Measurements from ENCODE around the gene NOC3L. TPM values are rescaled to one million over a fixed set of nuclear protein-coding genes. Genes with fewer than 3 reads are reported as not detected.

NOC3L gene
- polyA plus RNA-seq, 1 donor (not counting 4 experiments of a cell fraction or from before 2014, with no cell fraction given), result 16.3 TPM

DNA sequence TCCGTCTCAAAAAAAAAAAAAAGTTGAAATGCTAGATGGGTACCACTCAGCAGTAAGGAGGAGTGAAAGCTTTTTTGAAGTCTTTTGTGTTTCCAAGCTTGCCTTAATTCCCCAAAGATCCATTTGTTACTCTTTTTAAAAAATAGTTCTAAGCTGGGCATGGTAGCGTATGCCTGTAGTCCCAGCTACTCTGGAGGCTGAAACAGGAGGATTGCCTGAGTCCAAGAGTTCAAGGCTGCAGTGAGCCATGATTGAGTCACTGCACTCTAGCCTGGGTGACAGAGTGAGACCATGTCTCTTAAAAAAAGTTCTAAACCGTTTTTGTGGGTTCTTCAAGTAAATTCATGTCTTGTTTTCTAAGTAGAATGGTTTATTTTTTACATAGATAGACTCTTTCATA lies 44.9 kb upstream of the NOC3L start:
- Histone ChIP-seq H3K9me1 (ENCODE audit: control insufficient read depth, extremely low read depth, insufficient read depth, low read length) (no peaks in the 10 kb centered on the region), H3K27ac (ENCODE audit: control insufficient read depth, insufficient read depth, low read length) (no peak overlapping the region), H3K36me3 (ENCODE audit: control insufficient read depth in 2 of 2, extremely low read depth in 1 of 2, insufficient read depth in 2 of 2, low read length in 2 of 2) (no peaks in the 10 kb centered on the region), H3K4me3 (ENCODE audit: control insufficient read depth in 2 of 3, extremely low read depth in 1 of 3, insufficient read depth in 2 of 3, low read depth in 1 of 3, low read length in 3 of 3) (no peak overlapping the region), H3K9ac (ENCODE audit: control insufficient read depth, extremely low read depth, insufficient read depth, low read length) (no peak overlapping the region), H3K27me3 (ENCODE audit: control insufficient read depth, extremely low read depth, insufficient read depth, low read length) (no peaks in the 10 kb centered on the region), H2AFZ (ENCODE audit: control insufficient read depth, low read length) (no peak overlapping the region), H4K20me1 (ENCODE audit: control insufficient read depth, extremely low read depth, insufficient read depth, low read length) (no peaks in the 10 kb centered on the region), H3K79me2 (ENCODE audit: control insufficient read depth, insufficient read depth, low read length) (peaks cover 69% of the 10 kb centered on the region), H3K9me3 (ENCODE audit: control insufficient read depth, low read depth, low read length) (no peaks in the 10 kb centered on the region), H3K4me2 (ENCODE audit: control insufficient read depth, extremely low read depth, insufficient read depth, low read depth, low read length) (no peak overlapping the region), H3K4me1 (ENCODE audit: control insufficient read depth, extremely low read depth, insufficient read depth, low read length) (peaks cover 12% of the 10 kb centered on the region)
- no peak for TF ChIP-seq EZH2 (IDR thresholded peaks at IDR 0.05; ENCODE audit: low read length)
- TF ChIP-seq, protein P1, sequence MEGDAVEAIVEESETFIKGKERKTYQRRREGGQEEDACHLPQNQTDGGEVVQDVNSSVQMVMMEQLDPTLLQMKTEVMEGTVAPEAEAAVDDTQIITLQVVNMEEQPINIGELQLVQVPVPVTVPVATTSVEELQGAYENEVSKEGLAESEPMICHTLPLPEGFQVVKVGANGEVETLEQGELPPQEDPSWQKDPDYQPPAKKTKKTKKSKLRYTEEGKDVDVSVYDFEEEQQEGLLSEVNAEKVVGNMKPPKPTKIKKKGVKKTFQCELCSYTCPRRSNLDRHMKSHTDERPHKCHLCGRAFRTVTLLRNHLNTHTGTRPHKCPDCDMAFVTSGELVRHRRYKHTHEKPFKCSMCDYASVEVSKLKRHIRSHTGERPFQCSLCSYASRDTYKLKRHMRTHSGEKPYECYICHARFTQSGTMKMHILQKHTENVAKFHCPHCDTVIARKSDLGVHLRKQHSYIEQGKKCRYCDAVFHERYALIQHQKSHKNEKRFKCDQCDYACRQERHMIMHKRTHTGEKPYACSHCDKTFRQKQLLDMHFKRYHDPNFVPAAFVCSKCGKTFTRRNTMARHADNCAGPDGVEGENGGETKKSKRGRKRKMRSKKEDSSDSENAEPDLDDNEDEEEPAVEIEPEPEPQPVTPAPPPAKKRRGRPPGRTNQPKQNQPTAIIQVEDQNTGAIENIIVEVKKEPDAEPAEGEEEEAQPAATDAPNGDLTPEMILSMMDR (optimal IDR thresholded peaks at IDR 0.05 in 1 of 3, IDR thresholded peaks at IDR 0.05 in 1 of 3, conservative IDR thresholded peaks at IDR 0.05 in 1 of 3; ENCODE audit: extremely low read depth in 1 of 3, insufficient read depth in 2 of 3, low read length in 3 of 3), result no peak
- DNase-seq (ENCODE audit: low read depth, low spot score) (no peak), FAIRE-seq (no peak)
- dilution Hi-C loops (cut with MboI; ENCODE audit: extremely low pct_ligation_motif_present, low sequenced_read_pairs), result no loop called here

DNA sequence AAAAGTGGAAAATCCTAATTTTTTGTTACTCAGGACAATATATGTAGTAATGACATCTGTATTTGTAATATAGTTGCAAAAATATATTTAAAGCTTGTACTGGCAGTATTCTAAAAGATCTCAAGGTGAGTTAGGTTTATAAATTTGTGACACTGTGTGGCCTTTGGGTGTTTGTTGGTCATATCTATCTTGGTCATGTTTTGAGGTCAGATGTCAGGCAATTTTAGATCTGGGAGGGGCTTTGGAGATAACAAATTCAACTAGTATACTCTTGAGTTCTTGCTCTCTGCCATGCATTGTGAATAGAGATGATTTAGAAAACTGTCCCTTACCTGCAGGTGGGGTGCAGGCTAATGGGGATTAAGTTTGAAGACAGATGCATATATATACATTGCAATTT lies 42.7 kb upstream of the NOC3L start:
- H3K9me1 ChIP-seq (ENCODE audit: control insufficient read depth, extremely low read depth, insufficient read depth, low read length), result no peaks in the 10 kb centered on the region
- H3K4me2 ChIP-seq (ENCODE audit: control insufficient read depth, extremely low read depth, insufficient read depth, low read depth, low read length), result no peak overlapping the region
- DNase-seq (ENCODE audit: low read depth, low spot score), result no peak
- peaks cover 15% of the 10 kb centered on the region for H3K4me1 ChIP-seq (ENCODE audit: control insufficient read depth, extremely low read depth, insufficient read depth, low read length)
- H4K20me1 ChIP-seq (ENCODE audit: control insufficient read depth, extremely low read depth, insufficient read depth, low read length), result no peaks in the 10 kb centered on the region
- peaks cover 54% of the 10 kb centered on the region for H3K79me2 ChIP-seq (ENCODE audit: control insufficient read depth, insufficient read depth, low read length)
- H3K4me3 ChIP-seq (ENCODE audit: control insufficient read depth in 2 of 3, extremely low read depth in 1 of 3, insufficient read depth in 2 of 3, low read depth in 1 of 3, low read length in 3 of 3), result no peak overlapping the region
- H2AFZ ChIP-seq (ENCODE audit: control insufficient read depth, low read length), result no peak overlapping the region
- H3K9me3 ChIP-seq (ENCODE audit: control insufficient read depth, low read depth, low read length), result no peaks in the 10 kb centered on the region
- TF ChIP-seq, protein P1 (optimal IDR thresholded peaks at IDR 0.05 in 1 of 3, IDR thresholded peaks at IDR 0.05 in 1 of 3, conservative IDR thresholded peaks at IDR 0.05 in 1 of 3; ENCODE audit: extremely low read depth in 1 of 3, insufficient read depth in 2 of 3, low read length in 3 of 3), result no peak
- no peak for TF ChIP-seq EZH2 (IDR thresholded peaks at IDR 0.05; ENCODE audit: low read length)
- dilution Hi-C loops (cut with MboI; ENCODE audit: extremely low pct_ligation_motif_present, low sequenced_read_pairs), result no loop called here
- no peak overlapping the region for H3K9ac ChIP-seq (ENCODE audit: control insufficient read depth, extremely low read depth, insufficient read depth, low read length)
- no peaks in the 10 kb centered on the region for H3K36me3 ChIP-seq (ENCODE audit: control insufficient read depth in 2 of 2, extremely low read depth in 1 of 2, insufficient read depth in 2 of 2, low read length in 2 of 2)
- no peak for FAIRE-seq
- no peaks in the 10 kb centered on the region for H3K27me3 ChIP-seq (ENCODE audit: control insufficient read depth, extremely low read depth, insufficient read depth, low read length)
- H3K27ac ChIP-seq (ENCODE audit: control insufficient read depth, insufficient read depth, low read length), result no peak overlapping the region
